ENCODE results near the gene XPO6.

- TF ChIP-seq EZH2 (IDR thresholded peaks at IDR 0.05) (no peak), EZH2phosphoT487 (IDR thresholded peaks at IDR 0.05; ENCODE audit: borderline replicate concordance) (no peak), RAD21 (IDR thresholded peaks at IDR 0.05; ENCODE audit: low read depth) (no peak), POLR2A (IDR thresholded peaks at IDR 0.05; ENCODE audit: borderline replicate concordance, extremely low read depth, insufficient read depth, insufficient read length) (no peak), ZFX (IDR thresholded peaks at IDR 0.05) (no peak), SRF (IDR thresholded peaks at IDR 0.05; ENCODE audit: low read depth) (no peak), YY1 (IDR thresholded peaks at IDR 0.05; ENCODE audit: extremely low read depth, insufficient replicate concordance, low read depth, low read length) (no peak), TCF7L2 (IDR thresholded peaks at IDR 0.05; ENCODE audit: borderline replicate concordance, extremely low read depth, insufficient read depth, insufficient read length) (no peak), EGR1 (IDR thresholded peaks at IDR 0.05; ENCODE audit: low read depth) (no peak), SP1 (IDR thresholded peaks at IDR 0.05; ENCODE audit: low read depth) (no peak)
- TF ChIP-seq, protein P1, sequence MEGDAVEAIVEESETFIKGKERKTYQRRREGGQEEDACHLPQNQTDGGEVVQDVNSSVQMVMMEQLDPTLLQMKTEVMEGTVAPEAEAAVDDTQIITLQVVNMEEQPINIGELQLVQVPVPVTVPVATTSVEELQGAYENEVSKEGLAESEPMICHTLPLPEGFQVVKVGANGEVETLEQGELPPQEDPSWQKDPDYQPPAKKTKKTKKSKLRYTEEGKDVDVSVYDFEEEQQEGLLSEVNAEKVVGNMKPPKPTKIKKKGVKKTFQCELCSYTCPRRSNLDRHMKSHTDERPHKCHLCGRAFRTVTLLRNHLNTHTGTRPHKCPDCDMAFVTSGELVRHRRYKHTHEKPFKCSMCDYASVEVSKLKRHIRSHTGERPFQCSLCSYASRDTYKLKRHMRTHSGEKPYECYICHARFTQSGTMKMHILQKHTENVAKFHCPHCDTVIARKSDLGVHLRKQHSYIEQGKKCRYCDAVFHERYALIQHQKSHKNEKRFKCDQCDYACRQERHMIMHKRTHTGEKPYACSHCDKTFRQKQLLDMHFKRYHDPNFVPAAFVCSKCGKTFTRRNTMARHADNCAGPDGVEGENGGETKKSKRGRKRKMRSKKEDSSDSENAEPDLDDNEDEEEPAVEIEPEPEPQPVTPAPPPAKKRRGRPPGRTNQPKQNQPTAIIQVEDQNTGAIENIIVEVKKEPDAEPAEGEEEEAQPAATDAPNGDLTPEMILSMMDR (IDR thresholded peaks at IDR 0.05 in 2 of 3, conservative IDR thresholded peaks at IDR 0.05 in 1 of 3; ENCODE audit: borderline replicate concordance in 1 of 3, insufficient read depth in 1 of 3, low read depth in 2 of 3, low read length in 2 of 3) = no peak
- TF ChIP-seq, protein P2, sequence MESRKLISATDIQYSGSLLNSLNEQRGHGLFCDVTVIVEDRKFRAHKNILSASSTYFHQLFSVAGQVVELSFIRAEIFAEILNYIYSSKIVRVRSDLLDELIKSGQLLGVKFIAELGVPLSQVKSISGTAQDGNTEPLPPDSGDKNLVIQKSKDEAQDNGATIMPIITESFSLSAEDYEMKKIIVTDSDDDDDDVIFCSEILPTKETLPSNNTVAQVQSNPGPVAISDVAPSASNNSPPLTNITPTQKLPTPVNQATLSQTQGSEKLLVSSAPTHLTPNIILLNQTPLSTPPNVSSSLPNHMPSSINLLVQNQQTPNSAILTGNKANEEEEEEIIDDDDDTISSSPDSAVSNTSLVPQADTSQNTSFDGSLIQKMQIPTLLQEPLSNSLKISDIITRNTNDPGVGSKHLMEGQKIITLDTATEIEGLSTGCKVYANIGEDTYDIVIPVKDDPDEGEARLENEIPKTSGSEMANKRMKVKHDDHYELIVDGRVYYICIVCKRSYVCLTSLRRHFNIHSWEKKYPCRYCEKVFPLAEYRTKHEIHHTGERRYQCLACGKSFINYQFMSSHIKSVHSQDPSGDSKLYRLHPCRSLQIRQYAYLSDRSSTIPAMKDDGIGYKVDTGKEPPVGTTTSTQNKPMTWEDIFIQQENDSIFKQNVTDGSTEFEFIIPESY (IDR thresholded peaks at IDR 0.05; ENCODE audit: extremely low read depth, insufficient replicate concordance, low read length) = no peak
- TF ChIP-seq, protein P3, sequence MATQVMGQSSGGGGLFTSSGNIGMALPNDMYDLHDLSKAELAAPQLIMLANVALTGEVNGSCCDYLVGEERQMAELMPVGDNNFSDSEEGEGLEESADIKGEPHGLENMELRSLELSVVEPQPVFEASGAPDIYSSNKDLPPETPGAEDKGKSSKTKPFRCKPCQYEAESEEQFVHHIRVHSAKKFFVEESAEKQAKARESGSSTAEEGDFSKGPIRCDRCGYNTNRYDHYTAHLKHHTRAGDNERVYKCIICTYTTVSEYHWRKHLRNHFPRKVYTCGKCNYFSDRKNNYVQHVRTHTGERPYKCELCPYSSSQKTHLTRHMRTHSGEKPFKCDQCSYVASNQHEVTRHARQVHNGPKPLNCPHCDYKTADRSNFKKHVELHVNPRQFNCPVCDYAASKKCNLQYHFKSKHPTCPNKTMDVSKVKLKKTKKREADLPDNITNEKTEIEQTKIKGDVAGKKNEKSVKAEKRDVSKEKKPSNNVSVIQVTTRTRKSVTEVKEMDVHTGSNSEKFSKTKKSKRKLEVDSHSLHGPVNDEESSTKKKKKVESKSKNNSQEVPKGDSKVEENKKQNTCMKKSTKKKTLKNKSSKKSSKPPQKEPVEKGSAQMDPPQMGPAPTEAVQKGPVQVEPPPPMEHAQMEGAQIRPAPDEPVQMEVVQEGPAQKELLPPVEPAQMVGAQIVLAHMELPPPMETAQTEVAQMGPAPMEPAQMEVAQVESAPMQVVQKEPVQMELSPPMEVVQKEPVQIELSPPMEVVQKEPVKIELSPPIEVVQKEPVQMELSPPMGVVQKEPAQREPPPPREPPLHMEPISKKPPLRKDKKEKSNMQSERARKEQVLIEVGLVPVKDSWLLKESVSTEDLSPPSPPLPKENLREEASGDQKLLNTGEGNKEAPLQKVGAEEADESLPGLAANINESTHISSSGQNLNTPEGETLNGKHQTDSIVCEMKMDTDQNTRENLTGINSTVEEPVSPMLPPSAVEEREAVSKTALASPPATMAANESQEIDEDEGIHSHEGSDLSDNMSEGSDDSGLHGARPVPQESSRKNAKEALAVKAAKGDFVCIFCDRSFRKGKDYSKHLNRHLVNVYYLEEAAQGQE (IDR thresholded peaks at IDR 0.05; ENCODE audit: low read depth) = no peak
Measured at GRCh38 chr16:28082624-28083023, 129.1 kb downstream of the XPO6 start.

All from HCT116 (cell line).